DND-41 (cell line): ENCODE results near the gene MACC1.

Experiments used
- ATAC-seq: fragments of 200-7000 bp; cut with Tn5 transposase; 3 replicates; pipeline ENCODE4 v1.9.1; 2021; ENCODE audit warnings: low read depth; ENCODE audit not compliant: insufficient read depth
- DNase-seq: peaks from one replicate; pipeline ENCODE4 v3.0.0-alpha.2; 2020
- H2AFZ ChIP-seq: 2 replicates; pipeline ENCODE4 v1.6.0; 2012; ENCODE audit warnings: low read depth, low read length
- H3K27ac ChIP-seq: 2 replicates; pipeline ENCODE4 v1.5.1; 2012; ENCODE audit warnings: low read length, inconsistent platforms
- H3K27me3 ChIP-seq: fragments of 200-600 bp; sonication (generic); 2 replicates; pipeline ENCODE4 v1.6.0; 2012; ENCODE audit warnings: low read length, mild to moderate bottlenecking, inconsistent platforms; ENCODE audit not compliant: insufficient read depth, poor library complexity
- H3K36me3 ChIP-seq: 2 replicates; pipeline ENCODE4 v1.5.1; 2012; ENCODE audit warnings: low read length, inconsistent platforms; ENCODE audit not compliant: insufficient read depth
- H3K4me1 ChIP-seq: 2 replicates; pipeline ENCODE4 v1.5.1; 2012; ENCODE audit warnings: mild to moderate bottlenecking, low read length; ENCODE audit not compliant: insufficient read depth
- H3K4me2 ChIP-seq: 2 replicates; pipeline ENCODE4 v1.6.0; 2012; ENCODE audit warnings: mild to moderate bottlenecking, moderate library complexity, low read length, inconsistent platforms; ENCODE audit not compliant: insufficient read depth
- H3K4me3 ChIP-seq, 2 experiments: fragments of 200-600 bp in 1 of 2; shearing (Covaris generic) in 1 of 2; 2 replicates each; pipeline ENCODE4 v1.5.1; 2012 to 2016; ENCODE audit warnings: inconsistent platforms in 2 of 2, low read length in 2 of 2, mild to moderate bottlenecking in 2 of 2, low read depth in 1 of 2, moderate library complexity in 1 of 2
- H3K79me2 ChIP-seq: 2 replicates; pipeline ENCODE4 v1.6.0; 2012; ENCODE audit warnings: low read length, inconsistent platforms; ENCODE audit not compliant: insufficient read depth
- H3K9ac ChIP-seq: 2 replicates; pipeline ENCODE4 v1.6.0; 2012; ENCODE audit warnings: low read depth, mild to moderate bottlenecking, inconsistent platforms, low read length, moderate library complexity
- H3K9me3 ChIP-seq: 2 replicates; pipeline ENCODE4 v1.5.1; 2012; ENCODE audit warnings: low read length, moderate library complexity, mild to moderate bottlenecking, inconsistent platforms; ENCODE audit not compliant: insufficient read depth, severe bottlenecking
- H4K20me1 ChIP-seq: 2 replicates; pipeline ENCODE4 v1.6.0; 2012; ENCODE audit warnings: low read length; ENCODE audit not compliant: insufficient read depth
- EZH2 ChIP-seq: IDR thresholded peaks from 3 replicates; pipeline ENCODE4 v1.6.1; 2012; ENCODE audit warnings: borderline replicate concordance, low read depth, mild to moderate bottlenecking, moderate library complexity, low read length, inconsistent platforms; ENCODE audit not compliant: severe bottlenecking
- TF ChIP-seq, protein P1 (sequence below): IDR thresholded peaks from 2 replicates; pipeline ENCODE4 v1.5.1; 2012; ENCODE audit warnings: borderline replicate concordance, low read length, moderate library complexity, mild to moderate bottlenecking; ENCODE audit not compliant: poor library complexity, severe bottlenecking; ENCODE audit errors: extremely low read depth

MACC1 gene

DNA sequence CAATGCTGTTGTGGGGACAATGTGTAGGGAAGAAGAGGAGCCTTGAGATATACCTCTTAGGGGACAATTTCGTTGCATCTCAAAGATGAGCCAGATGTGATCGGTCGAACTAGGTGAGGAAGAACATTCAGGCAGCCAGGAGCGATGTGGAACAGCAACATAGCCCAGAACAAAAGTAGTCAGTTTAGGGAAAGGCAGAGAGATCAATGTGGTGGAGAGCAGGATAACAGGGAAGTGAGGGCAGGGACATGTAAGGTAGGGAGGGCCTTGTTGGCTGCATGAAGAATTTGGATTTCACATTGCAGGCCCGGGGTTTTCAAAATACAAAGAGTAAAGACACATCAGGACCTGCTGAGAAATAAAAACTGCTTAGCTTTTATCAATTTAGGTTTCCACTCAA is 29.1 kb upstream of the MACC1 start:
- Histone ChIP-seq H3K36me3 (no peaks in the 10 kb centered on the region), H3K27ac (no peak overlapping the region), H3K9me3 (no peaks in the 10 kb centered on the region), H4K20me1 (no peaks in the 10 kb centered on the region), H3K9ac (no peak overlapping the region), H3K4me3 (no peak overlapping the region), H3K4me2 (no peak overlapping the region), H3K27me3 (no peaks in the 10 kb centered on the region), H3K4me1 (no peaks in the 10 kb centered on the region), H2AFZ (no peak overlapping the region), H3K79me2 (no peaks in the 10 kb centered on the region)
- ATAC-seq (no peak), DNase-seq (no peak)
- TF ChIP-seq, protein P1, sequence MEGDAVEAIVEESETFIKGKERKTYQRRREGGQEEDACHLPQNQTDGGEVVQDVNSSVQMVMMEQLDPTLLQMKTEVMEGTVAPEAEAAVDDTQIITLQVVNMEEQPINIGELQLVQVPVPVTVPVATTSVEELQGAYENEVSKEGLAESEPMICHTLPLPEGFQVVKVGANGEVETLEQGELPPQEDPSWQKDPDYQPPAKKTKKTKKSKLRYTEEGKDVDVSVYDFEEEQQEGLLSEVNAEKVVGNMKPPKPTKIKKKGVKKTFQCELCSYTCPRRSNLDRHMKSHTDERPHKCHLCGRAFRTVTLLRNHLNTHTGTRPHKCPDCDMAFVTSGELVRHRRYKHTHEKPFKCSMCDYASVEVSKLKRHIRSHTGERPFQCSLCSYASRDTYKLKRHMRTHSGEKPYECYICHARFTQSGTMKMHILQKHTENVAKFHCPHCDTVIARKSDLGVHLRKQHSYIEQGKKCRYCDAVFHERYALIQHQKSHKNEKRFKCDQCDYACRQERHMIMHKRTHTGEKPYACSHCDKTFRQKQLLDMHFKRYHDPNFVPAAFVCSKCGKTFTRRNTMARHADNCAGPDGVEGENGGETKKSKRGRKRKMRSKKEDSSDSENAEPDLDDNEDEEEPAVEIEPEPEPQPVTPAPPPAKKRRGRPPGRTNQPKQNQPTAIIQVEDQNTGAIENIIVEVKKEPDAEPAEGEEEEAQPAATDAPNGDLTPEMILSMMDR: no peak
- TF ChIP-seq EZH2: no peak

DNA sequence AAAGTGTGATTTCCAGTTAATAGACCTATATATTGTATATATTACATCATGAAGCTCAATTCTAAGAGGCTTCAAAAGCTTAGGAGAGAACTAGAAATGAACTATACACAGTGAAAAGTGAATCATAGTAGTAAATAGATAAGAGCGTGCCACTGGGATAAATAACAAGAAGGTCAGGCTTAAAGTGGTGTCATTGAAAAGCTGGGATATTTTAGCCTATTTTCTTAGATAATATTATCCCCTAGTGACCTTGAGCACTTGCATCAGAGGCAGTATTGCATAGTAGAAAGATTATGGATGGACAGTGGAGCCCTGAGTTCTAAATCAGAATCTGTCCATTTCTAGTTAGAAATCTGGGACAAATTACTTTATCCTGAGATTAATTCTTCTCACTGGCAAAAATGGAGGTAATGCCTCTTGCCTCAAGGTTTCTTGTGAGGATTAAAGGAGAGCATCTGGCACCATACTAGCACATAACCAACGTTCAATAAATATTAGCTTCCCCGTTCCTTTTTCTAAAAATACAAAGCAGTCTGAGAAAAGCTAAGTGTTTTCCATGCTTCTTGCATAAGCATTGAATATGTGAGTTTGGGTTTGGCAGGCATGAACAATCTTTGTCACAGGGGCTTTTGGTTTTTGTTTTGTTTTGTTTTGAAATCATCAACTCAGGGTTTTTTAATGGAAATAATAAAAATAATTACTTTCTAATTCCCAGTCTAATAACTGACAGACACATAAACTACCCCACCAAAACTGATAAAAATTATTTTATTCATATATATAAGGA is 27.3 kb upstream of the MACC1 start:
- Histone ChIP-seq H3K4me3 (no peak overlapping the region), H3K36me3 (no peaks in the 10 kb centered on the region), H3K27ac (no peak overlapping the region), H3K4me2 (no peak overlapping the region), H3K9ac (no peak overlapping the region), H3K79me2 (no peaks in the 10 kb centered on the region), H3K27me3 (no peaks in the 10 kb centered on the region), H3K4me1 (no peaks in the 10 kb centered on the region), H4K20me1 (no peaks in the 10 kb centered on the region), H2AFZ (no peak overlapping the region), H3K9me3 (no peaks in the 10 kb centered on the region)
- TF ChIP-seq EZH2: no peak
- TF ChIP-seq, protein P1: no peak
- ATAC-seq (no peak), DNase-seq (no peak)

DNA sequence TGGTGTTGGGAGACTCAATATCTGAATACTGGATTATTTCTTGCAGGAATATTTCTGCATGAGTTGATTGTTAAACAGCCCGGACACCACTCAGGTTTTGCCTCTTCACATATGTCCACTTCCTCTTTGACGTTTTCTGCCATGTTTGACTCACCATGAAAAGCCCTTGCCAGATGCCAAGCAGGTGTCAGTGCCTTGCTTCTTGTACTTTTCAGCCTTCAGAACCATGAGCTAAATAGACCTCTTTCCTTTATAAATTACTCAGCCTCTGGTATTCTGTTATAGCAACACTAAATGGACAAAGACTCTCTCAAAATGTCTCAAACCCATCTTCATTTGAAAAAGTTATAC is 24.7 kb upstream of the MACC1 start:
- Histone ChIP-seq H3K9ac (no peak overlapping the region), H3K4me3 (no peak overlapping the region), H3K27me3 (no peaks in the 10 kb centered on the region), H3K36me3 (no peaks in the 10 kb centered on the region), H3K4me2 (no peak overlapping the region), H3K4me1 (no peaks in the 10 kb centered on the region), H3K9me3 (no peaks in the 10 kb centered on the region), H4K20me1 (no peaks in the 10 kb centered on the region), H2AFZ (no peak overlapping the region), H3K27ac (no peak overlapping the region), H3K79me2 (no peaks in the 10 kb centered on the region)
- no peak for ATAC-seq
- TF ChIP-seq, protein P1: no peak
- TF ChIP-seq EZH2: no peak
- no peak for DNase-seq
